OCI-LY1 (cell line): ENCODE data around the gene OR6B3.

ENCODE experiments used
- EZH2 ChIP-seq: fragments of 200-600 bp; sonication (generic), shearing (Covaris generic); IDR thresholded peaks from 2 replicates; pipeline ENCODE4 v1.8.0; 2017; ENCODE audit warnings: borderline replicate concordance, mixed run types, mild to moderate bottlenecking, antibody characterized with exemption, low read length, moderate library complexity, mixed read lengths
- TF ChIP-seq, protein P1 (sequence below): fragments of 200-600 bp; sonication (generic), shearing (Covaris generic); IDR thresholded peaks from 2 replicates; pipeline ENCODE4 v1.5.1; 2017; ENCODE audit warnings: mild to moderate bottlenecking, antibody characterized with exemption, low read length, moderate library complexity, mixed read lengths

DNA sequence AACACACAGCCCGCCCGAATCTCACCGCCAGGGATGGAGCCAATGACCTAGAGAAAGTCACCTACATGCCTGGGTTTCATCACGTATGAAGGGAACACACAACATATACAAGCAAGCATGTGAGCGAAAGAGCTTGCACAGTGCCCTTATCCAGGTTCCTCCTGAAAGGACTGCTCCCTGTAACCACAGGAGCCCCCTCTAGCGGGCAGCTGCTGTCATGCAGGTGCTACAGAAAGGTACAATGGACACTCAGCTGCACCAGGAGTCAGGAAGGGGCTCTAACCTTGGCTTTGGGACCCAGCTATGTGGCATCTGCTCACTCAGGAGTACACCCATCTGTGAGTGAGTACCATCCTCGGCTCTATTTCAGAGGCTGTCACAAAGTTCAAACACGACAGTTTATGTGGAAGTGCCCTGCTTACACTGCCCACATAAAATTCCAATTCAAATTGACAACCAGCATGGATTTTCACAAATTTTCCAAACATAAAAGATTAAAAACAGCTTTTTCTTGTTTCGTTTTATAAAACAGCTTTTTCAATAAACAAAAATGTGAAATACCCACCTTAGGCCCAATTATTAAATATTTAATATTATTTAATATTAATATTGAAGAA lies 31.7 kb downstream of the OR6B3 start:
- TF ChIP-seq, protein P1, sequence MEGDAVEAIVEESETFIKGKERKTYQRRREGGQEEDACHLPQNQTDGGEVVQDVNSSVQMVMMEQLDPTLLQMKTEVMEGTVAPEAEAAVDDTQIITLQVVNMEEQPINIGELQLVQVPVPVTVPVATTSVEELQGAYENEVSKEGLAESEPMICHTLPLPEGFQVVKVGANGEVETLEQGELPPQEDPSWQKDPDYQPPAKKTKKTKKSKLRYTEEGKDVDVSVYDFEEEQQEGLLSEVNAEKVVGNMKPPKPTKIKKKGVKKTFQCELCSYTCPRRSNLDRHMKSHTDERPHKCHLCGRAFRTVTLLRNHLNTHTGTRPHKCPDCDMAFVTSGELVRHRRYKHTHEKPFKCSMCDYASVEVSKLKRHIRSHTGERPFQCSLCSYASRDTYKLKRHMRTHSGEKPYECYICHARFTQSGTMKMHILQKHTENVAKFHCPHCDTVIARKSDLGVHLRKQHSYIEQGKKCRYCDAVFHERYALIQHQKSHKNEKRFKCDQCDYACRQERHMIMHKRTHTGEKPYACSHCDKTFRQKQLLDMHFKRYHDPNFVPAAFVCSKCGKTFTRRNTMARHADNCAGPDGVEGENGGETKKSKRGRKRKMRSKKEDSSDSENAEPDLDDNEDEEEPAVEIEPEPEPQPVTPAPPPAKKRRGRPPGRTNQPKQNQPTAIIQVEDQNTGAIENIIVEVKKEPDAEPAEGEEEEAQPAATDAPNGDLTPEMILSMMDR = peak; percentile 77
- no peak for TF ChIP-seq EZH2
